Smooth muscle cell (in vitro differentiated cells): ENCODE measurements around the gene CSDE1. TPM values are rescaled to one million over a fixed set of nuclear protein-coding genes. Genes with fewer than 3 reads are reported as not detected.
"Not testable (repeated sequence)": the region's sequence is repeated elsewhere in the genome, so short reads cannot be mapped to it uniquely, and the experiment has no call there.

ENCODE experiments used
- DNase-seq: peaks from one replicate; lab custom pipeline; 2025; ENCODE audit not compliant: unreplicated experiment; lab: John Stamatoyannopoulos, UW
- H2AFZ ChIP-seq: fragments of 200-600 bp; sonication (generic); 2 replicates; pipeline ENCODE4 v1.6.0; 2016; ENCODE audit warnings: antibody characterized with exemption, low read depth, mild to moderate bottlenecking
- H3F3A ChIP-seq: fragments of 200-600 bp; sonication (generic); 2 replicates; pipeline ENCODE4 v1.6.0; 2017; ENCODE audit warnings: antibody characterized with exemption, low read depth
- H3K27ac ChIP-seq: fragments of 200-600 bp; sonication (generic); 2 replicates; pipeline ENCODE4 v1.5.1; 2016; ENCODE audit warnings: low read depth, mild to moderate bottlenecking
- H3K27me3 ChIP-seq: fragments of 200-600 bp; sonication (generic); 2 replicates; pipeline ENCODE4 v1.6.1; 2016; ENCODE audit warnings: low read depth, mild to moderate bottlenecking
- H3K36me3 ChIP-seq: fragments of 200-600 bp; sonication (generic); 2 replicates; pipeline ENCODE4 v1.5.1; 2016; ENCODE audit warnings: low read depth
- H3K4me1 ChIP-seq: fragments of 200-600 bp; sonication (generic); 2 replicates; pipeline ENCODE4 v1.5.1; 2016; ENCODE audit warnings: low read depth
- H3K4me2 ChIP-seq: fragments of 200-600 bp; sonication (generic); 2 replicates; pipeline ENCODE4 v1.6.0; 2016; ENCODE audit warnings: mild to moderate bottlenecking
- H3K4me3 ChIP-seq: fragments of 200-600 bp; sonication (generic); 2 replicates; pipeline ENCODE4 v1.5.1; 2016; ENCODE audit warnings: mild to moderate bottlenecking
- H3K79me2 ChIP-seq: fragments of 200-600 bp; sonication (generic); 2 replicates; pipeline ENCODE4 v1.6.0; 2016; ENCODE audit warnings: low read depth, mild to moderate bottlenecking
- H3K9ac ChIP-seq: fragments of 200-600 bp; sonication (generic); 2 replicates; pipeline ENCODE4 v1.6.0; 2016; ENCODE audit warnings: low read depth
- H3K9me3 ChIP-seq: fragments of 200-600 bp; sonication (generic); replicated peaks from 2 replicates; pipeline ENCODE4 v1.5.1; 2016; ENCODE audit warnings: low read depth
- H4K20me1 ChIP-seq: fragments of 200-600 bp; sonication (generic); 2 replicates; pipeline ENCODE4 v1.6.0; 2016; ENCODE audit warnings: low read depth
- CTCF ChIP-seq: fragments of 200-600 bp; sonication (generic); IDR thresholded peaks from 2 replicates; pipeline ENCODE4 v1.5.1; 2017; ENCODE audit warnings: borderline replicate concordance, mild to moderate bottlenecking, antibody characterized with exemption; ENCODE audit not compliant: insufficient read depth, poor library complexity, severe bottlenecking
- WGBS: methylation state at CpG from one replicate; pipeline ENCODE4 v1.1.7; 2016; ENCODE audit warnings: low lambda C conversion rate; 5-methylcytosine and 5-hydroxymethylcytosine counted together
- polyA plus RNA-seq: library from polyadenylated mRNA; unstranded; fragments of >200 nt; fragmentation: Nextera tagmentation; extraction: Ambion mirVana; gene quantifications from 2 replicates; pipeline ENCODE4 v1.2.1, GENCODE V29; 2016
- total RNA-seq: library from RNA; depleted of rRNA; stranded (reverse); fragments of >200 nt; gene quantifications from 2 replicates; pipeline ENCODE4 v1.2.3, GENCODE V29; 2014

The CSDE1 gene
- total RNA-seq, result 768 and 827 TPM in 2 replicates
- 160 and 173 TPM in 2 replicates for polyA plus RNA-seq

- TF ChIP-seq CTCF, result peak; percentile 39
- peak within 1 kb of the TSS; percentile 99 for H3K27ac ChIP-seq
- H3K4me2 ChIP-seq, result peak within 1 kb of the TSS; percentile 95
- H4K20me1 ChIP-seq, result peaks cover 46% of the 10 kb centered on the region
- H3K79me2 ChIP-seq, result peaks cover 46% of the 10 kb centered on the region
- peak within 1 kb of the TSS; percentile 83 for H3K4me3 ChIP-seq
- WGBS, result under 1% methylated on average over 50 of the region's 50 CpGs
- peak within 1 kb of the TSS; percentile 100 for H3K9ac ChIP-seq
- H3K9me3 ChIP-seq, result no peaks in the 10 kb centered on the region
- peaks cover 30% of the 10 kb centered on the region for H3K4me1 ChIP-seq
- peaks cover 3% of the 10 kb centered on the region for H3F3A ChIP-seq
- peak; percentile 78 for DNase-seq
- no peaks in the 10 kb centered on the region for H3K36me3 ChIP-seq
- H3K27me3 ChIP-seq, result no peaks in the 10 kb centered on the region
- peak within 1 kb of the TSS; percentile 91 for H2AFZ ChIP-seq
These were observed at the start of gene CSDE1 for GRCh38 chr1:114757455-114758255. TSS of gene CSDE1 (minus strand) at chr1:114757984. CDS start at chr1:114739890, 18,094 bp downstream.

- not testable (repeated sequence) for H3K9me3 ChIP-seq, H4K20me1 ChIP-seq, H3K9ac ChIP-seq, H3K4me3 ChIP-seq, DNase-seq, H3K4me2 ChIP-seq, H3K36me3 ChIP-seq, H3K27ac ChIP-seq, H2AFZ ChIP-seq, H3K27me3 ChIP-seq, H3K4me1 ChIP-seq, H3F3A ChIP-seq, H3K79me2 ChIP-seq
- 94% methylated on average over 17 of the region's 33 CpGs for WGBS
These were observed 46.7 kb upstream of the CSDE1 start for GRCh38 chr1:114804449-114804848.

GRCh38 chr1:114803001-114803400, 45.2 kb upstream of the CSDE1 start:
- 72% methylated on average over 3 of the region's 3 CpGs for WGBS
- H2AFZ ChIP-seq, result no peak overlapping the region
- no peak overlapping the region for H3K4me2 ChIP-seq

GRCh38 chr1:114794038-114794437, 36.3 kb upstream of the CSDE1 start:
- Histone ChIP-seq H3K9ac (no peak overlapping the region), H3K4me1 (no peaks in the 10 kb centered on the region), H3K4me2 (no peak overlapping the region), H3K4me3 (no peak overlapping the region), H3F3A (no peaks in the 10 kb centered on the region), H4K20me1 (no peaks in the 10 kb centered on the region), H3K36me3 (no peaks in the 10 kb centered on the region), H2AFZ (no peak overlapping the region), H3K79me2 (no peaks in the 10 kb centered on the region), H3K27ac (no peak overlapping the region), H3K9me3 (no peaks in the 10 kb centered on the region), H3K27me3 (no peaks in the 10 kb centered on the region)
- DNase-seq, result no peak
- WGBS, result 86% methylated on average over 2 of the region's 2 CpGs
- no peak for TF ChIP-seq CTCF

More at GRCh38 chr1:114803001-114803400, 45.2 kb upstream of the CSDE1 start:
- Histone ChIP-seq H3K9ac (peak overlapping the region; percentile 31), H3K9me3 (no peaks in the 10 kb centered on the region), H3K79me2 (no peaks in the 10 kb centered on the region), H3K27ac (peak overlapping the region; percentile 71), H3K4me1 (no peaks in the 10 kb centered on the region), H3K27me3 (no peaks in the 10 kb centered on the region), H4K20me1 (no peaks in the 10 kb centered on the region), H3F3A (no peaks in the 10 kb centered on the region), H3K36me3 (no peaks in the 10 kb centered on the region), H3K4me3 (no peak overlapping the region)
- DNase-seq, result no peak
- no peak for TF ChIP-seq CTCF

GRCh38 chr1:114790581-114790980, 32.8 kb upstream of the CSDE1 start:
- 96% methylated on average over 18 of the region's 25 CpGs for WGBS
- H3K4me3 ChIP-seq, H3K9me3 ChIP-seq, H3K36me3 ChIP-seq, H3F3A ChIP-seq, H3K9ac ChIP-seq, H2AFZ ChIP-seq, H3K27ac ChIP-seq, H3K4me2 ChIP-seq, DNase-seq, H4K20me1 ChIP-seq, H3K4me1 ChIP-seq, H3K27me3 ChIP-seq, H3K79me2 ChIP-seq: not testable (repeated sequence)

GRCh38 chr1:114786440-114786839, 28.7 kb upstream of the CSDE1 start:
- not testable (repeated sequence) for H4K20me1 ChIP-seq, H3K79me2 ChIP-seq, H2AFZ ChIP-seq, DNase-seq, H3K4me2 ChIP-seq, H3K36me3 ChIP-seq, H3K4me1 ChIP-seq, H3K9me3 ChIP-seq, H3K4me3 ChIP-seq, H3K9ac ChIP-seq, H3K27ac ChIP-seq, H3F3A ChIP-seq
- WGBS, result 82% methylated on average over 1 of the region's 1 CpG
- H3K27me3 ChIP-seq, result peaks cover 19% of the 10 kb centered on the region
